MM.1S (cell line): Measurements from ENCODE around the gene CLCN7.

Source experiments
- DNase-seq: peaks from one replicate; pipeline ENCODE4 v3.0.0-alpha.2; 2015
- H2AFZ ChIP-seq: fragments of 300-600 bp; sonication (generic); 2 replicates; pipeline ENCODE4 v1.6.0; 2016; ENCODE audit warnings: antibody characterized with exemption, low read length
- H3F3A ChIP-seq: fragments of 300-600 bp; sonication (generic); 2 replicates; pipeline ENCODE4 v1.6.1; 2016; ENCODE audit warnings: mild to moderate bottlenecking, antibody characterized with exemption, low read length, moderate library complexity, mixed read lengths; ENCODE audit not compliant: insufficient read depth
- H3K27ac ChIP-seq: fragments of 300-600 bp; sonication (generic); 2 replicates; pipeline ENCODE4 v1.5.1; 2016; ENCODE audit warnings: mild to moderate bottlenecking, low read length
- H3K27me3 ChIP-seq: fragments of 300-600 bp; sonication (generic); replicated peaks from 2 replicates; pipeline ENCODE4 v1.6.0; 2016; ENCODE audit warnings: low read length; ENCODE audit not compliant: insufficient read depth
- H3K36me3 ChIP-seq: fragments of 300-600 bp; sonication (generic); replicated peaks from 2 replicates; pipeline ENCODE4 v1.6.1; 2016; ENCODE audit warnings: mild to moderate bottlenecking, low read length, mixed read lengths; ENCODE audit not compliant: insufficient read depth
- H3K4me1 ChIP-seq: fragments of 300-600 bp; sonication (generic); 2 replicates; pipeline ENCODE4 v1.6.1; 2016; ENCODE audit warnings: low read length, mixed read lengths
- H3K4me2 ChIP-seq: fragments of 300-600 bp; sonication (generic); 2 replicates; pipeline ENCODE4 v1.6.0; 2016; ENCODE audit warnings: low read depth, low read length
- H3K4me3 ChIP-seq: fragments of 300-600 bp; sonication (generic); 2 replicates; pipeline ENCODE4 v1.5.1; 2016; ENCODE audit warnings: low read length, mixed read lengths
- H3K79me2 ChIP-seq: fragments of 300-600 bp; sonication (generic); 2 replicates; pipeline ENCODE4 v1.6.1; 2016; ENCODE audit warnings: mixed run types, low read length, mixed read lengths
- H3K9ac ChIP-seq: fragments of 300-600 bp; sonication (generic); 2 replicates; pipeline ENCODE4 v1.6.1; 2016; ENCODE audit warnings: low read length, mixed read lengths
- H3K9me2 ChIP-seq: fragments of 300-600 bp; sonication (generic); replicated peaks from 2 replicates; pipeline ENCODE4 v1.6.1; 2016; ENCODE audit warnings: mild to moderate bottlenecking, low read length, mixed read lengths; ENCODE audit not compliant: insufficient read depth
- H3K9me3 ChIP-seq: fragments of 300-600 bp; sonication (generic); replicated peaks from 2 replicates; pipeline ENCODE4 v1.6.1; 2016; ENCODE audit warnings: mild to moderate bottlenecking, low read length, mixed read lengths; ENCODE audit not compliant: insufficient read depth
- H4K20me1 ChIP-seq: fragments of 300-600 bp; sonication (generic); 2 replicates; pipeline ENCODE4 v1.6.1; 2016; ENCODE audit warnings: mild to moderate bottlenecking, low read length, moderate library complexity, mixed read lengths; ENCODE audit not compliant: insufficient read depth
- EZH2 ChIP-seq: fragments of 300-600 bp; sonication (generic); optimal IDR thresholded peaks from 2 replicates; pipeline ENCODE3; 2017; ENCODE audit warnings: low read depth, mild to moderate bottlenecking, antibody characterized with exemption, low read length, mixed read lengths
- EZH2phosphoT487 ChIP-seq: fragments of 300-600 bp; sonication (generic); IDR thresholded peaks from 2 replicates; pipeline ENCODE4 v1.6.1; 2018; ENCODE audit warnings: antibody characterized with exemption, low read length
- TF ChIP-seq, protein P1 (sequence below): fragments of 300-600 bp; sonication (generic); IDR thresholded peaks from 2 replicates; pipeline ENCODE4 v1.5.1; 2016; ENCODE audit warnings: antibody characterized with exemption, low read length, mixed read lengths

Gene CLCN7

DNA sequence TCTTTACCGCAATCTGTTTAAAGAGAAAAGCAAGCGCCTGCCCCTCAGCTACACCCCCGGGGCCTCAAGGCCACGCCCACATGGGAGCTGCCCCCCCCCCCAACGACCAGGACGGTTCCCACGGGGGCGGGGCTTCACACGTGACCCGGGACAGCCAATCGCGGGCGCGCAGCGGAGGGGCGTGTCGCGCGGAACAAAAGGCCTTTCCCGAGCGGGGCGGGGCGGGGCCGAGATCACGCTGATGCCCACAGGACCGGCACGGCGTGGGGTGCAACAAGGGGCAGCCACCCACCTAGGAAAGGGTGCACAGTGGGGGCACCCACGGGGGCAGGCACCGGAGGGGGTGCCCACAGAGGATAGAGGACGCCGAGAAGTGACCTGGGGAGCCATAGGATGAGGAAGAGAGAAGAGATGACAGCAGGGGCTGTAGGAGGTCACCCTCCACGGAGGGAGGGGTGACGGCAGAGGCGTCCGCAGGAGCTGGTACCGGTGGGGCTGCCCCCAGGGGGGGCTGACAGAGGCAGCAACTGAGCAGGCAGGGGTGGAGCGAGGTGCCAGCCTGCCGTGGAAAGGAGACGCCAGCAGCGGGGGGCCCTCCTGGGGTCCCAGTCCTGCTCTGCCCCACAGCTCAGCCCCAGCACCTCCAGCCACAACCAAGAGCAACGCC is 66.5 kb downstream of the CLCN7 start:
- Histone ChIP-seq H2AFZ (no peak overlapping the region), H3K9me2 (no peaks in the 10 kb centered on the region), H3K9me3 (no peaks in the 10 kb centered on the region), H3K9ac (no peak overlapping the region), H3K79me2 (peaks cover 88% of the 10 kb centered on the region), H3K4me3 (peak overlapping the region; percentile 53), H3K4me1 (0 out of 2 replicates have a peak, but pooled peaks cover 2% of the 10 kb centered on the region), H3K36me3 (0 out of 2 replicates have a peak, but pooled peaks cover 3% of the 10 kb centered on the region), H3K27me3 (no peaks in the 10 kb centered on the region), H3F3A (no peaks in the 10 kb centered on the region), H3K27ac (no peak overlapping the region), H3K4me2 (peak overlapping the region; percentile 79; the same call in 1 of the 2 replicates), H4K20me1 (peaks cover 6% of the 10 kb centered on the region)
- peak; percentile 78 for DNase-seq
- TF ChIP-seq, protein P1, sequence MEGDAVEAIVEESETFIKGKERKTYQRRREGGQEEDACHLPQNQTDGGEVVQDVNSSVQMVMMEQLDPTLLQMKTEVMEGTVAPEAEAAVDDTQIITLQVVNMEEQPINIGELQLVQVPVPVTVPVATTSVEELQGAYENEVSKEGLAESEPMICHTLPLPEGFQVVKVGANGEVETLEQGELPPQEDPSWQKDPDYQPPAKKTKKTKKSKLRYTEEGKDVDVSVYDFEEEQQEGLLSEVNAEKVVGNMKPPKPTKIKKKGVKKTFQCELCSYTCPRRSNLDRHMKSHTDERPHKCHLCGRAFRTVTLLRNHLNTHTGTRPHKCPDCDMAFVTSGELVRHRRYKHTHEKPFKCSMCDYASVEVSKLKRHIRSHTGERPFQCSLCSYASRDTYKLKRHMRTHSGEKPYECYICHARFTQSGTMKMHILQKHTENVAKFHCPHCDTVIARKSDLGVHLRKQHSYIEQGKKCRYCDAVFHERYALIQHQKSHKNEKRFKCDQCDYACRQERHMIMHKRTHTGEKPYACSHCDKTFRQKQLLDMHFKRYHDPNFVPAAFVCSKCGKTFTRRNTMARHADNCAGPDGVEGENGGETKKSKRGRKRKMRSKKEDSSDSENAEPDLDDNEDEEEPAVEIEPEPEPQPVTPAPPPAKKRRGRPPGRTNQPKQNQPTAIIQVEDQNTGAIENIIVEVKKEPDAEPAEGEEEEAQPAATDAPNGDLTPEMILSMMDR: no peak
- TF ChIP-seq EZH2phosphoT487 (no peak), EZH2 (no peak)

DNA sequence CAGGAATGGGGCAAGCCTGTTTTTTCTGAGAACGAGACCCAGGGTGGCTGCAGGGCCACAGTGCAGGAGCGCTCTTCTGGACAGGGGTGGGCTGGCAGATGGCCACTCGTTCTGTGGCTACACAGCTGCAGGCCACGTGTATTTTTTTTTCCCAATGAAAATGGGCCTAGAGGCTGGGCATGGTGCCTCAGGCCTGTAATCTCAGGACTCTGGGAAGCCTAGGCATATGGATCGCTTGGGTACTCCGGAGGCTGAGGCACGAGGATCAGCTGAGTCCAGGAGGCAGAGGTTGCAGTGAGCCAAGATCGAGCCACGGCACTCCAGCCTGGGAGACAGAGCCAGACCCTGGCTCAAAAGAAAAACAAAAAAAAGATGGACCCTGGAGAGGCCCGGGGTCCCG is 67.1 kb downstream of the CLCN7 start:
- H4K20me1 ChIP-seq: peaks cover 6% of the 10 kb centered on the region
- 0 out of 2 replicates have a peak, but pooled peaks cover 2% of the 10 kb centered on the region for H3K4me1 ChIP-seq
- H3K9me2 ChIP-seq: no peaks in the 10 kb centered on the region
- H3K79me2 ChIP-seq: peaks cover 89% of the 10 kb centered on the region
- no peaks in the 10 kb centered on the region for H3F3A ChIP-seq
- TF ChIP-seq, protein P1: no peak
- TF ChIP-seq EZH2 (no peak), EZH2phosphoT487 (no peak)
- peak overlapping the region; percentile 79; the same call in 1 of the 2 replicates for H3K4me2 ChIP-seq
- no peak overlapping the region for H3K27ac ChIP-seq
- H2AFZ ChIP-seq: no peak overlapping the region
- 0 out of 2 replicates have a peak, but pooled peaks cover 3% of the 10 kb centered on the region for H3K36me3 ChIP-seq
- no peaks in the 10 kb centered on the region for H3K27me3 ChIP-seq
- no peak overlapping the region for H3K4me3 ChIP-seq
- DNase-seq: no peak
- no peak overlapping the region for H3K9ac ChIP-seq
- H3K9me3 ChIP-seq: no peaks in the 10 kb centered on the region

DNA sequence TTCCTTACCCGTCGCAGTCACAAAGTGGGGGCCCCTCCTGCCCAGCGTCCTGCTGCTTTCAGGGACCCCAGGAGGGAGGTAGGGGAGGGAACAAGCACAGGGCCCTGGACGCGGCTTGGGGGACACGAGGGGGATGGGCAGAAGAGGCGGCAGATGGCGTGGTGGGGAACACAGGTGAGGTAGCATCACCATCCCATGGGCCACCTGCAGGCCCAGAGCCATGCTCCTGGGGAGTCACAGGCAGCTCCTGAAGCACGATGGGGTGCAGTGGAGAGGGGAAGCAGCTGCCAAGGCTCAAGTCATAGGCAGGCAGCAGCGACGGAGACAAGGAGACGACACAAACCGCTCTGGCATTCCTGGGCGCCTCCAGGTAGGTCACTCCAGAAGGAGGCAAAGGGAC is 71.1 kb downstream of the CLCN7 start:
- H3K4me1 ChIP-seq: 0 out of 2 replicates have a peak, but pooled peaks cover 2% of the 10 kb centered on the region
- no peak overlapping the region for H3K27ac ChIP-seq
- no peaks in the 10 kb centered on the region for H3K9me2 ChIP-seq
- H3K4me3 ChIP-seq: no peak overlapping the region
- TF ChIP-seq EZH2phosphoT487 (no peak), EZH2 (no peak)
- TF ChIP-seq, protein P1: no peak
- peaks cover 6% of the 10 kb centered on the region for H4K20me1 ChIP-seq
- H2AFZ ChIP-seq: no peak overlapping the region
- H3F3A ChIP-seq: no peaks in the 10 kb centered on the region
- H3K27me3 ChIP-seq: no peaks in the 10 kb centered on the region
- no peak for DNase-seq
- H3K36me3 ChIP-seq: peaks cover 6% of the 10 kb centered on the region; the same call in 1 of the 2 replicates
- H3K9me3 ChIP-seq: no peaks in the 10 kb centered on the region
- no peak overlapping the region for H3K4me2 ChIP-seq
- H3K79me2 ChIP-seq: peaks cover 56% of the 10 kb centered on the region
- H3K9ac ChIP-seq: no peak overlapping the region
